BJ (cell line): ENCODE measurements around the gene WDFY2. TPM values are rescaled to one million over a fixed set of nuclear protein-coding genes. Genes with fewer than 3 reads are reported as not detected.

Experiments used
- CTCF ChIA-PET: fragments of 350-600 bp; formaldehyde crosslinking; extraction: SDS; loops from one replicate; lab custom pipeline; 2021; ENCODE audit warnings: antibody characterized with exemption, inconsistent platforms; lab: Yijun Ruan, JAX
- POLR2A ChIA-PET: fragments of 300-600 bp; sonication (Branson Sonifier 250); formaldehyde crosslinking; extraction: SDS; loops from one replicate; lab custom pipeline; 2021; ENCODE audit warnings: antibody characterized with exemption; lab: Charles Lee
- DNase-seq: peaks from one replicate; pipeline ENCODE4 v3.0.0-alpha.2; 2011; ENCODE audit warnings: low read depth
- H3K27me3 ChIP-seq: 2 replicates; pipeline ENCODE4 v1.6.0; 2011; ENCODE audit warnings: low read length; ENCODE audit not compliant: control insufficient read depth, insufficient read depth
- H3K36me3 ChIP-seq: 2 replicates; pipeline ENCODE4 v1.5.1; 2011; ENCODE audit warnings: low read length; ENCODE audit not compliant: control insufficient read depth, insufficient read depth
- H3K4me3 ChIP-seq: 2 replicates; pipeline ENCODE4 v1.5.1; 2011; ENCODE audit warnings: low read depth, mild to moderate bottlenecking, control low read depth, low read length
- polyA plus RNA-seq: library from polyadenylated mRNA; depleted of rRNA; stranded (reverse); fragments of >200 nt; gene quantifications from 2 replicates; pipeline ENCODE4 v1.2.3, GENCODE V29; 2011
- TF ChIP-seq, protein P1 (sequence below): IDR thresholded peaks from 2 replicates; pipeline ENCODE4 v1.5.1; 2011; ENCODE audit warnings: low read depth, mild to moderate bottlenecking, control low read depth, inconsistent platforms, low read length, moderate library complexity; ENCODE audit not compliant: insufficient read depth

The WDFY2 gene
- polyA plus RNA-seq, 1 experiment: 4.3 TPM

DNA sequence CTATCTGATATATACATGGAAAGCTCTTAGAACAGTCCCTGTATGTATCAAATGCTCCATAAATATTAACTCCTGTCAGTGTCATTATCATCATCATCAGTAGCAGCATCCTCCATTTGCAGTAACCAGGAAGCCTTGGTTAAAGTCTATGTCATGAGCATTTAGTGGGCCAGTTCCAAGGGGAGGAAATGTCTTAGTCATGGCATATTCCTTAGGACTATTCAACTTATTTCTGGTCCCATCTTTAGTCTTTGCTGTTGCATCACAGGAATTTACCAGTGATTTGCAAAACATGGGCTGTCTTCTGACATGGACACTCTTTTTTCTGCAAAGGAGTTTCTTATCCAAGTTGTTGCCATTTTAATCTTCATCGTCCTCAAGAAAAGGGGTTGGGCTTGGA is 98.4 kb downstream of the WDFY2 start:
- Histone ChIP-seq H3K4me3 (no peak overlapping the region), H3K27me3 (no peaks in the 10 kb centered on the region), H3K36me3 (no peaks in the 10 kb centered on the region)
- no peak for DNase-seq
- CTCF ChIA-PET: no interaction called here
- TF ChIP-seq, protein P1, sequence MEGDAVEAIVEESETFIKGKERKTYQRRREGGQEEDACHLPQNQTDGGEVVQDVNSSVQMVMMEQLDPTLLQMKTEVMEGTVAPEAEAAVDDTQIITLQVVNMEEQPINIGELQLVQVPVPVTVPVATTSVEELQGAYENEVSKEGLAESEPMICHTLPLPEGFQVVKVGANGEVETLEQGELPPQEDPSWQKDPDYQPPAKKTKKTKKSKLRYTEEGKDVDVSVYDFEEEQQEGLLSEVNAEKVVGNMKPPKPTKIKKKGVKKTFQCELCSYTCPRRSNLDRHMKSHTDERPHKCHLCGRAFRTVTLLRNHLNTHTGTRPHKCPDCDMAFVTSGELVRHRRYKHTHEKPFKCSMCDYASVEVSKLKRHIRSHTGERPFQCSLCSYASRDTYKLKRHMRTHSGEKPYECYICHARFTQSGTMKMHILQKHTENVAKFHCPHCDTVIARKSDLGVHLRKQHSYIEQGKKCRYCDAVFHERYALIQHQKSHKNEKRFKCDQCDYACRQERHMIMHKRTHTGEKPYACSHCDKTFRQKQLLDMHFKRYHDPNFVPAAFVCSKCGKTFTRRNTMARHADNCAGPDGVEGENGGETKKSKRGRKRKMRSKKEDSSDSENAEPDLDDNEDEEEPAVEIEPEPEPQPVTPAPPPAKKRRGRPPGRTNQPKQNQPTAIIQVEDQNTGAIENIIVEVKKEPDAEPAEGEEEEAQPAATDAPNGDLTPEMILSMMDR: no peak
- POLR2A ChIA-PET: no interaction called here

DNA sequence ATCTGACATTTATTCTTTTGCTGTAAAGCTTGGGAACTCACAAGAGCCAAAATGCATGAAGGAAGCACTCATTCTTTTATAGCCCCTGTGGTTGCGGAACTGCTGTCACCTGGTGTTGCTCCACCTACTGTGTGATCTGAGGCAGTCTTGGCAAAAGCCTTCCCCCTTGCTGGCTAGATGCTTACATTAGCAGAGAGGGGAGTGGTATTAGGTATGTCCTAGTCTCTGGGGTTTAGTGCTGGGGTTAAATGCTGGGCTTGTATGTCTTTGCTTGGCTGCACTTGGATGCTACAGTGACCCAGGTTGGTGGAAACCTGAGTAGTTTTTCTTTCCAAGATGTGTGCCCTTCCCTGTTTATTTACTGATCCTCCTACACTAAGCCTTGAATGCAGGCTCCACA is 99.3 kb downstream of the WDFY2 start:
- DNase-seq: no peak
- TF ChIP-seq, protein P1: no peak
- Histone ChIP-seq H3K27me3 (no peaks in the 10 kb centered on the region), H3K36me3 (no peaks in the 10 kb centered on the region), H3K4me3 (no peak overlapping the region)
- POLR2A ChIA-PET: interaction anchor here (0.6 to 0.7 kb wide), 3 partner anchors 31 to 227 kb away, joined by 3 to 6 read pairs (median 3); no protein-coding TSS in a partner anchor
- CTCF ChIA-PET: interaction anchor here (0.6 to 1.0 kb wide), 2 partner anchors 10 to 1404 kb away, joined by 3 read pairs; no protein-coding TSS in a partner anchor

DNA sequence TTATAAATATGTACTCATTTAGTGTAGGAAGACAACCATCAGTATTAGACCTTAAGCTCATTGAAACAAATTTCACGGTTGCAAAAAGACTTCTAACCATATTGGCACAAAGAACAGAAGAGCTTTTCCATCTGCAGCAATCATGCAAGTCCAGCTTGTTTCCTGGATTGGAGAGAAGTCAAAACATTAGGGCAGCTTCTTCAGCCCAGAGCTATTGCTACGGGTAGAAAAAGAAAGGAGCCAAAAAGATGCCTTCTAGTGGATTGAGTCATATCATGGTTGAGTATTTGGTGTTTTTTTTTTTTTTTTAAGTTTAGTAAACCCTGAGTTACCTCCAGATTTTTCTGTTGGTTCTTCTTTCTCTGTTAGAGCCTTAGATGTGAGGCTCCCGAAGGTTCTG is 99.8 kb downstream of the WDFY2 start:
- POLR2A ChIA-PET: interaction anchor here (0.6 to 0.7 kb wide), 3 partner anchors 31 to 227 kb away, joined by 3 to 6 read pairs (median 3); no protein-coding TSS in a partner anchor
- no peaks in the 10 kb centered on the region for H3K27me3 ChIP-seq
- no peaks in the 10 kb centered on the region for H3K36me3 ChIP-seq
- H3K4me3 ChIP-seq: no peak overlapping the region
- CTCF ChIA-PET: interaction anchor here (0.6 to 1.0 kb wide), 3 partner anchors 10 to 1403 kb away, joined by 3 to 4 read pairs (median 3); no protein-coding TSS in a partner anchor
- no peak for DNase-seq
- TF ChIP-seq, protein P1: no peak

DNA sequence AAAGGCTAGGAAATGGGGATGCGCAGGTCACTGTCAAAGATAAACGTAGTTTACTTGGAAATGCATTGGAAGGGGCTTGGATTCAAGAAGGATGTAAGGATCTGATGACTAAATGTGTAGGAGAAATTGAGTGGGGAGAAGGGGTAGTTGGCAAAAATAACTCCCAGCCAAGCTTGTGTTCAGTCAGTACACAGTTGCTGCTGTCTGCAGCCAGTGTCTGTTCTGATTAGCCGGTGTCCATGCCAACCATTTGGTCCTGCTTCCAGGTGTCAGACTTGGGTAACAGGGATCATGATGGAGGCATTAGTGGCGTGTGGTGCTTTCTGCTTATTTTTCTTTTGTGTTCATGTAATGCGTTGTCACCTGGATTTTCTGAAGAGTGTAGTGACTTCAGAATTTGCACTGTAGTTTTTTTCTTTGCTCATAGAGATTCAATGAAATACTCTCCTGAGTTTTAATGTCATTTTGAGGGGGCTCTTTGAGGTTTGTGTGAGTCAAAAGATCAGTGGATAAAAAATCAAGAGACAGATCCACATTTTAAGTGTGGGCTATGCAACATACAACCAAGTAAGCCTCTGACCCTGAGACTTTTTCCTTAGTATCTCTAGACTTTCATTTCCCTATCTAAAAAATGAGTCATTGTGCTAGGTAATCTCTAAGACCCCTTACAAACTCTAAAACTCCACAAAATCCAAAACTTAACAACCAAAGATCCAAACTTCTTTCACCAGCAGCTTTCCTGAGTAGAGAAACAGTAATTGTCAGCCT is 103.9 kb downstream of the WDFY2 start:
- TF ChIP-seq, protein P1: no peak
- ChIA-PET POLR2A (no interaction called here), CTCF (interaction anchor here (0.6 to 2.0 kb wide), 4 partner anchors 10 to 44 kb away, joined by 3 to 4 read pairs (median 4); no protein-coding TSS in a partner anchor)
- Histone ChIP-seq H3K27me3 (no peaks in the 10 kb centered on the region), H3K4me3 (no peak overlapping the region), H3K36me3 (no peaks in the 10 kb centered on the region)
- DNase-seq: no peak

DNA sequence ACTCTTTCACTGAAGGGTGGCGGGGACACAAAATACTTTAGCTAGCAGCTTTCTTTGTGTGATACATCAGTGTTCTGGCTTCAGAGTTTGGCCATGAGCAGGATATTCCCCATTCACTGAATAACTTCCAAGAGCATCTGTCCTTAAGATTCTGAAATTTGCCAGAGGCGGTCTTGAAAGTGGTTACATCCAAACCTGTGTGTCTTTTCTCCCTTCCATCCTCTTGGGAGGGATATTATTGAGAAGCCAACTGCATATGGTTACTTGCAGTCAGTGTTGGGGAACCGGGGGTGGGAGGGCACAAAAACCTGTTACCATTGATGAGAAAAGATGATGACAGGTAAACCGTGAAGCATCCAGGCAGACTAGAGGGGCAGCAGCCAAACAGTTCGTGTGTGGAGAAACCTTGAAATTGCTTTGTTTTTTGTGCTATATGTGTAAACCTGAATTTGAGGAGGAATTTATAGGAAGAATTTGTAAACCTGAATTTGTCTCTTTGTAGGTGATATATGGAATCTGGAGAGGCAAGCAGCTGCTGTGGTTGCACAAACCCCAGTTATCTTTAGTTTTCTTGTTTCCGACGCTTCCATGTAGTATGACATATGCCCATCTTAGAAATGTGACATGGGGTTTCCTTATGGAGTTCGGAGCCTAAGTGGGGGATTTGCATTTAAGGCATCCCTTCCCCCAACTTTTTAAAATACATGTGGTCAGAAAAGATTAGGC is 104.8 kb downstream of the WDFY2 start:
- H3K4me3 ChIP-seq: no peak overlapping the region
- ChIA-PET CTCF (interaction anchor here (0.6 to 0.8 kb wide), 4 partner anchors 9 to 78 kb away, joined by 3 to 5 read pairs (median 3); no protein-coding TSS in a partner anchor), POLR2A (no interaction called here)
- no peaks in the 10 kb centered on the region for H3K36me3 ChIP-seq
- DNase-seq: no peak
- TF ChIP-seq, protein P1: no peak
- no peaks in the 10 kb centered on the region for H3K27me3 ChIP-seq
